H1 (cell line): Measurements from ENCODE around the gene FAM171A1. TPM values are rescaled to one million over a fixed set of nuclear protein-coding genes. Genes with fewer than 3 reads are reported as not detected.

Source experiments
- CTCF ChIA-PET: fragments of 300-600 bp; sonication (Branson Sonifier 250); formaldehyde crosslinking; loops from one replicate; lab custom pipeline; 2021; ENCODE audit not compliant: partially characterized antibody; lab: Charles Lee
- POLR2A ChIA-PET: fragments of 300-600 bp; sonication (Branson Sonifier 250); formaldehyde crosslinking; loops from one replicate; lab custom pipeline; 2021; ENCODE audit warnings: inconsistent platforms; ENCODE audit not compliant: partially characterized antibody; lab: Charles Lee
- DNase-seq, 2 experiments: peaks; one replicate each; pipeline versions ENCODE4 v3.0.0 to v3.0.0-alpha.2; 2010 to 2022; ENCODE audit warnings: low spot score in 2 of 2, low read depth in 1 of 2, mixed read lengths in 1 of 2
- FAIRE-seq: peaks from 2 replicates; lab custom pipeline; 2011; peaks lifted over from hg19 to GRCh38; lab: Jason Lieb, UNC
- H2AFZ ChIP-seq: 2 replicates; pipeline ENCODE4 v1.8.1; 2012; ENCODE audit warnings: low read length, inconsistent platforms
- H2AK5ac ChIP-seq: 2 replicates; pipeline ENCODE4 v1.6.1; 2013; ENCODE audit warnings: low read depth, low read length
- H2BK120ac ChIP-seq: replicated peaks from 2 replicates; pipeline ENCODE3; 2013; ENCODE audit warnings: low read depth, low read length, inconsistent platforms
- H2BK12ac ChIP-seq: 2 replicates; pipeline ENCODE4 v1.6.1; 2013; ENCODE audit warnings: low read depth, low read length
- H2BK15ac ChIP-seq: 2 replicates; pipeline ENCODE4 v1.6.1; 2013; ENCODE audit warnings: low read length
- H2BK20ac ChIP-seq: 2 replicates; pipeline ENCODE4 v1.6.1; 2013; ENCODE audit warnings: low read length
- H2BK5ac ChIP-seq: 2 replicates; pipeline ENCODE4 v1.6.1; 2013; ENCODE audit warnings: low read depth, low read length
- H3K14ac ChIP-seq: 2 replicates; pipeline ENCODE4 v1.6.1; 2013; ENCODE audit warnings: inconsistent platforms; ENCODE audit not compliant: insufficient read length
- H3K18ac ChIP-seq: 2 replicates; pipeline ENCODE4 v1.6.1; 2013; ENCODE audit warnings: low read length; ENCODE audit errors: extremely low read depth
- H3K23ac ChIP-seq: 2 replicates; pipeline ENCODE4 v1.6.1; 2013; ENCODE audit warnings: inconsistent platforms; ENCODE audit not compliant: insufficient read length
- H3K23me2 ChIP-seq: 2 replicates; pipeline ENCODE4 v1.6.1; 2013; ENCODE audit warnings: low read depth, low read length
- H3K27ac ChIP-seq: 2 replicates; pipeline ENCODE4 v1.6.1; 2011; ENCODE audit warnings: low read depth, low read length, inconsistent platforms
- H3K27me3 ChIP-seq, 4 experiments: replicated peaks in 1 of 4; 1 replicate in 1 of 4; 2 replicates in 3 of 4; pipeline versions ENCODE4 v1.6.1 to v1.8.1; 2011 to 2013; ENCODE audit warnings: low read length in 3 of 4, mild to moderate bottlenecking in 3 of 4, inconsistent platforms in 2 of 4, mixed read lengths in 2 of 4, moderate library complexity in 1 of 4; ENCODE audit not compliant: control insufficient read depth in 3 of 4, insufficient read depth in 3 of 4; ENCODE audit errors: extremely low read depth in 1 of 4
- H3K36me3 ChIP-seq, 4 experiments: 2 replicates each; pipeline versions ENCODE4 v1.6.1 to v1.8.1; 2011 to 2013; ENCODE audit warnings: mild to moderate bottlenecking in 4 of 4, low read length in 3 of 4, moderate library complexity in 2 of 4, control low read depth in 1 of 4, inconsistent platforms in 1 of 4; ENCODE audit not compliant: insufficient read depth in 4 of 4, control insufficient read depth in 2 of 4
- H3K4ac ChIP-seq: replicated peaks from 2 replicates; pipeline ENCODE3; 2013; ENCODE audit warnings: low read length, low read depth, mixed read lengths, inconsistent platforms; ENCODE audit not compliant: insufficient read length
- H3K4me1 ChIP-seq, 4 experiments: replicated peaks in 1 of 4; 1 replicate in 1 of 4; 2 replicates in 3 of 4; pipeline versions ENCODE4 v1.6.1 to v1.8.1; 2011 to 2013; ENCODE audit warnings: low read length in 3 of 4, inconsistent platforms in 2 of 4, mixed read lengths in 1 of 4; ENCODE audit not compliant: insufficient read depth in 4 of 4, control insufficient read depth in 3 of 4
- H3K4me2 ChIP-seq, 2 experiments: 2 replicates each; pipeline versions ENCODE4 v1.6.1 to v1.8.1; 2011 to 2013; ENCODE audit warnings: low read depth in 2 of 2, low read length in 2 of 2, control low read depth in 1 of 2, inconsistent platforms in 1 of 2, mild to moderate bottlenecking in 1 of 2; ENCODE audit not compliant: insufficient read depth in 1 of 2
- H3K4me3 ChIP-seq, 4 experiments: fragments of 200-600, 300-600 bp in 1 of 4; sonication (generic), shearing (Covaris generic), sonication (Bioruptor Twin) in 1 of 4; 2 replicates each; pipeline versions ENCODE4 v1.5.1 to v1.8.1; 2011 to 2016; ENCODE audit warnings: low read length in 4 of 4, low read depth in 3 of 4, control low read depth in 2 of 4, inconsistent platforms in 2 of 4, mild to moderate bottlenecking in 2 of 4, mixed read lengths in 1 of 4, moderate library complexity in 1 of 4; ENCODE audit not compliant: insufficient read depth in 2 of 4; ENCODE audit errors: extremely low read depth in 1 of 4
- H3K56ac ChIP-seq: replicated peaks from 2 replicates; pipeline ENCODE3; 2013; ENCODE audit warnings: low read depth, mild to moderate bottlenecking, mixed read lengths, low read length, inconsistent platforms; ENCODE audit not compliant: insufficient read length
- H3K79me1 ChIP-seq: 2 replicates; pipeline ENCODE4 v1.6.1; 2013; ENCODE audit warnings: low read depth, low read length, control low read depth
- H3K79me2 ChIP-seq, 2 experiments: 2 replicates each; pipeline versions ENCODE4 v1.6.1 to v1.8.1; 2012 to 2013; ENCODE audit warnings: low read length in 2 of 2, mild to moderate bottlenecking in 2 of 2, inconsistent platforms in 1 of 2; ENCODE audit not compliant: insufficient read depth in 2 of 2, control insufficient read depth in 1 of 2
- H3K9ac ChIP-seq, 4 experiments: replicated peaks in 1 of 4; 1 replicate in 1 of 4; 2 replicates in 3 of 4; pipeline versions ENCODE4 v1.6.1 to v1.8.1; 2011 to 2013; ENCODE audit warnings: low read depth in 3 of 4, low read length in 3 of 4, control low read depth in 2 of 4, mild to moderate bottlenecking in 2 of 4, moderate library complexity in 2 of 4, inconsistent platforms in 1 of 4; ENCODE audit errors: extremely low read depth in 1 of 4
- H3K9me3 ChIP-seq, 2 experiments: 2 replicates each; pipeline versions ENCODE4 v1.6.1 to v1.8.1; 2012 to 2013; ENCODE audit warnings: mild to moderate bottlenecking in 2 of 2, moderate library complexity in 2 of 2, control low read depth in 1 of 2, inconsistent platforms in 1 of 2, low read depth in 1 of 2, low read length in 1 of 2, mixed read lengths in 1 of 2; ENCODE audit not compliant: insufficient read depth in 2 of 2
- H4K20me1 ChIP-seq, 2 experiments: replicated peaks in 1 of 2; 2 replicates each; pipeline versions ENCODE3 to v1.8.1; 2011 to 2013; ENCODE audit warnings: inconsistent platforms in 2 of 2, low read length in 2 of 2, mild to moderate bottlenecking in 1 of 2; ENCODE audit not compliant: insufficient read depth in 2 of 2, control insufficient read depth in 1 of 2
- H4K5ac ChIP-seq: 2 replicates; pipeline ENCODE4 v1.6.1; 2013; ENCODE audit warnings: low read length, low read depth, mixed read lengths, inconsistent platforms; ENCODE audit not compliant: insufficient read length
- H4K8ac ChIP-seq: 2 replicates; pipeline ENCODE4 v1.8.0; 2013; ENCODE audit warnings: mild to moderate bottlenecking, moderate library complexity, low read length, inconsistent platforms; ENCODE audit not compliant: insufficient read depth; ENCODE audit errors: extremely low read depth
- H4K91ac ChIP-seq: replicated peaks from 2 replicates; pipeline ENCODE3; 2013; ENCODE audit warnings: low read length, mixed read lengths, inconsistent platforms; ENCODE audit not compliant: insufficient read length
- BACH1 ChIP-seq: IDR thresholded peaks from 2 replicates; pipeline ENCODE4 v1.6.1; 2012; ENCODE audit warnings: low read length, improper control_type of control experiment
- E2F6 ChIP-seq: IDR thresholded peaks from 2 replicates; pipeline ENCODE4 v1.6.1; 2012; ENCODE audit warnings: inconsistent platforms
- EP300 ChIP-seq, 2 experiments: IDR thresholded peaks; 1 replicate in 1 of 2; 2 replicates in 1 of 2; pipeline ENCODE4 v1.6.1; 2011 to 2012; ENCODE audit warnings: low read depth in 2 of 2, low read length in 2 of 2, mild to moderate bottlenecking in 2 of 2, borderline replicate concordance in 1 of 2, inconsistent platforms in 1 of 2, moderate library complexity in 1 of 2
- GABPA ChIP-seq: IDR thresholded peaks from 2 replicates; pipeline ENCODE4 v1.6.1; 2011; ENCODE audit warnings: mild to moderate bottlenecking, low read length, moderate library complexity, borderline replicate concordance; ENCODE audit not compliant: insufficient read depth
- JUN ChIP-seq: IDR thresholded peaks from 2 replicates; pipeline ENCODE4 v1.6.1; 2011; ENCODE audit warnings: low read depth, mild to moderate bottlenecking, improper control_type of control experiment, low read length
- JUND ChIP-seq: IDR thresholded peaks from 2 replicates; pipeline ENCODE4 v1.6.1; 2011; ENCODE audit warnings: mild to moderate bottlenecking, improper control_type of control experiment, low read length
- KDM4A ChIP-seq: IDR thresholded peaks from one replicate; pipeline ENCODE4 v1.7.1; 2012; ENCODE audit warnings: low read depth, mild to moderate bottlenecking, moderate library complexity, low read length, inconsistent platforms; ENCODE audit not compliant: severe bottlenecking
- MAFK ChIP-seq: IDR thresholded peaks from 2 replicates; pipeline ENCODE4 v1.6.1; 2012; ENCODE audit warnings: low read depth, mild to moderate bottlenecking, improper control_type of control experiment, low read length
- SAP30 ChIP-seq: fragments of 300-600 bp; sonication (generic); IDR thresholded peaks from 2 replicates; pipeline ENCODE4 v1.7.1; 2012; ENCODE audit warnings: low read length, moderate library complexity, mild to moderate bottlenecking, inconsistent platforms; ENCODE audit not compliant: insufficient read depth, insufficient replicate concordance
- SIRT6 ChIP-seq: IDR thresholded peaks from one replicate; pipeline ENCODE4 v1.7.1; 2012; ENCODE audit warnings: low read length, inconsistent platforms
- SP4 ChIP-seq: IDR thresholded peaks from 2 replicates; pipeline ENCODE4 v1.6.1; 2012; ENCODE audit warnings: low read length, inconsistent platforms
- TAF7 ChIP-seq: optimal IDR thresholded peaks from 2 replicates; pipeline ENCODE3; 2011; ENCODE audit warnings: low read depth, mild to moderate bottlenecking, inconsistent platforms, low read length, moderate library complexity, borderline replicate concordance
- TCF12 ChIP-seq: IDR thresholded peaks from 2 replicates; pipeline ENCODE4 v1.6.1; 2011; ENCODE audit warnings: low read depth, mild to moderate bottlenecking, low read length
- WGBS, 2 experiments: shearing (Covaris generic) in 1 of 2; methylation state at CpG; one replicate each; pipeline versions ENCODE4 v1.1.6 to v1.1.7; 2013 to 2015; ENCODE audit warnings: low lambda C conversion rate in 2 of 2, mixed read lengths in 2 of 2, inconsistent platforms in 1 of 2, low coverage in 1 of 2, missing lambda C conversion rate in 1 of 2; ENCODE audit not compliant: insufficient replicate concordance in 2 of 2, insufficient coverage in 1 of 2, insufficient read length in 1 of 2; ENCODE audit errors: extremely low coverage in 1 of 2, missing lambda C conversion rate in 1 of 2; 5-methylcytosine and 5-hydroxymethylcytosine counted together
- polyA plus RNA-seq, 7 experiments: library from polyadenylated mRNA; depleted of rRNA in 3 of 7; stranded (reverse) in 5 of 7; unstranded in 2 of 7; fragments of >200 nt in 5 of 7; fragments of 200-250 nt in 2 of 7; gene quantifications; 1 replicate in 5 of 7; 2 replicates in 1 of 7; 4 replicates in 1 of 7; pipeline versions ENCODE4 v1.2.1 to v1.2.3, GENCODE V29; 2011 to 2013; ENCODE audit warnings: missing spikeins in 2 of 7, mixed read lengths in 2 of 7
- total RNA-seq: library from RNA; stranded (reverse); fragmentation: NEBNext Ultra II Directional; extraction: Animal tissue kit (Norgen Biotek cat#: 25700); gene quantifications from 2 replicates; pipeline ENCODE4 v1.2.1, GENCODE V29; 2021

Gene FAM171A1
- total and polyA plus RNA-seq, 2 of the 8 experiments (the other 6 are each of a cell fraction or from before 2014, with no cell fraction given) = 26.6 to 42.1 TPM

- no peak overlapping the region for H2AFZ ChIP-seq
- H3K18ac ChIP-seq = no peak overlapping the region
- H3K14ac ChIP-seq = no peak overlapping the region
- 0 out of 7 replicates have a peak, but pooled peaks cover 0 to 2% (median 0%) of the 10 kb centered on the region in 4 experiments for H3K27me3 ChIP-seq
- ChIA-PET CTCF (interaction anchor here (1.1 kb wide), 2 partner anchors 12 to 144 kb away, joined by 3 to 4 read pairs; no protein-coding TSS in a partner anchor), POLR2A (no interaction called here)
- no peak overlapping the region for H3K9ac ChIP-seq
- H3K23me2 ChIP-seq = peaks cover 2% of the 10 kb centered on the region; the same call in 1 of the 2 replicates
- peaks cover 11% of the 10 kb centered on the region for H3K79me1 ChIP-seq
- no peak overlapping the region for H3K4me2 ChIP-seq
- no peak overlapping the region for H2BK15ac ChIP-seq
- H3K79me2 ChIP-seq = peaks cover 0 to 66% of the 10 kb centered on the region in 2 experiments; a peak in 2 of 4 replicates
- H4K91ac ChIP-seq = no peak overlapping the region
- no peak overlapping the region for H2BK12ac ChIP-seq
- H3K56ac ChIP-seq = no peak overlapping the region
- H4K20me1 ChIP-seq = no peaks in the 10 kb centered on the region
- H4K5ac ChIP-seq = no peak overlapping the region
- peaks cover 0 to 7% (median 6%) of the 10 kb centered on the region in 4 experiments; a peak in 6 of 7 replicates for H3K4me1 ChIP-seq
- DNase-seq = no peak
- no peaks in the 10 kb centered on the region; a peak in 1 of 4 replicates for H3K9me3 ChIP-seq
- no peak overlapping the region for H4K8ac ChIP-seq
- no peak overlapping the region for H3K4me3 ChIP-seq
- no peak overlapping the region for H3K27ac ChIP-seq
- TF ChIP-seq E2F6 (no peak), SAP30 (no peak), EP300 (IDR thresholded peaks at IDR 0.05; ENCODE audit: borderline replicate concordance in 1 of 2, low read depth in 2 of 2, low read length in 2 of 2) (no peak), TAF7 (no peak), TCF12 (no peak), JUN (no peak), SIRT6 (no peak), MAFK (peak; percentile 100), GABPA (no peak), KDM4A (no peak), JUND (no peak), SP4 (no peak), BACH1 (peak; percentile 84)
- no peak overlapping the region for H2BK20ac ChIP-seq
- H3K4ac ChIP-seq = no peak overlapping the region
- no peak overlapping the region for H2BK5ac ChIP-seq
- no peak for FAIRE-seq
- no peaks in the 10 kb centered on the region for H3K36me3 ChIP-seq
- H3K23ac ChIP-seq = no peak overlapping the region
- H2AK5ac ChIP-seq = no peak overlapping the region
- no peak overlapping the region for H2BK120ac ChIP-seq
- WGBS, 2 experiments = 82% methylated on average over 1 of the region's 1 CpG; no CpG with 5 or more reads in 1 of the 2 experiments
These were observed 5.4 kb downstream of the FAM171A1 start for GRCh38 chr10:15365692-15366091.
